HFF-Myc (cell line): ENCODE results near the gene PTPRM.

Experiments used
- DNase-seq: peaks from one replicate; pipeline ENCODE4 v3.0.0-alpha.2; 2011; ENCODE audit warnings: low read depth; ENCODE audit errors: extremely low read depth
- H3K4me3 ChIP-seq: replicated peaks from 2 replicates; pipeline ENCODE4 v1.5.1; 2011; ENCODE audit warnings: low read depth, mild to moderate bottlenecking, control low read depth, low read length
- TF ChIP-seq, protein P1 (sequence below): IDR thresholded peaks from 2 replicates; pipeline ENCODE4 v1.5.1; 2012; ENCODE audit warnings: mild to moderate bottlenecking, low read depth, low read length, control low read depth; ENCODE audit errors: missing control alignments

The PTPRM gene

DNA sequence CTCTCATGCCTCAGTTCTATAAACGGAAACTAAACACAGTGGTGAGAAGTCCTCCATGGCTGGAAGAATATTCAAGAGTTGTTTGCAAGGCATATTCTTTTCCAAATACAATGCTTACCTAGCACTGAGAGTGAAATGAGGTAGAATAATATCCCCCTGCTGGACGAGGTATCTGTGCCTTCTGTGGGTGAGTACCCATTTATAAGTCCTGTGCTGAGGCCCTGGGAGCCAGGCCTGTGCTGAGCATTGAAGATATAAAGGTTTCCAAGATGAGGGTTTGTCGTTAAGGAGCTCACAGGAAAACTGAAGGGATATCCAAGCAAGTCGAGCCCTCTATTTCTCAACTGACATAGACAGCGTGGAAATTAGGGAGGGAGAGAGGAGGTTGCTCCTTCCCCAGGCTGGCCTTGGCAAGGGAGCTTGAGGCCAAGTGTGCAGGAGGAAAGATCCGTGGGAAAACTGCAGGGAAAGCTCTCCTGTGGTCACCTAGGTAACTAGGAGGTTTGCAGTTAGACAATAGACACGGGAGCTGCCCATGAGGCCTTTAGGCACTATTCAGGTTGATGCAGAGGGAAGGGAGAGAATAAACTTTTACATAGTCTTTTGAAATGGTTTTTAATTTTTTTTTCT, 17.6 kb downstream of the PTPRM start:
- no peak for DNase-seq
- no peak overlapping the region for H3K4me3 ChIP-seq
- TF ChIP-seq, protein P1, sequence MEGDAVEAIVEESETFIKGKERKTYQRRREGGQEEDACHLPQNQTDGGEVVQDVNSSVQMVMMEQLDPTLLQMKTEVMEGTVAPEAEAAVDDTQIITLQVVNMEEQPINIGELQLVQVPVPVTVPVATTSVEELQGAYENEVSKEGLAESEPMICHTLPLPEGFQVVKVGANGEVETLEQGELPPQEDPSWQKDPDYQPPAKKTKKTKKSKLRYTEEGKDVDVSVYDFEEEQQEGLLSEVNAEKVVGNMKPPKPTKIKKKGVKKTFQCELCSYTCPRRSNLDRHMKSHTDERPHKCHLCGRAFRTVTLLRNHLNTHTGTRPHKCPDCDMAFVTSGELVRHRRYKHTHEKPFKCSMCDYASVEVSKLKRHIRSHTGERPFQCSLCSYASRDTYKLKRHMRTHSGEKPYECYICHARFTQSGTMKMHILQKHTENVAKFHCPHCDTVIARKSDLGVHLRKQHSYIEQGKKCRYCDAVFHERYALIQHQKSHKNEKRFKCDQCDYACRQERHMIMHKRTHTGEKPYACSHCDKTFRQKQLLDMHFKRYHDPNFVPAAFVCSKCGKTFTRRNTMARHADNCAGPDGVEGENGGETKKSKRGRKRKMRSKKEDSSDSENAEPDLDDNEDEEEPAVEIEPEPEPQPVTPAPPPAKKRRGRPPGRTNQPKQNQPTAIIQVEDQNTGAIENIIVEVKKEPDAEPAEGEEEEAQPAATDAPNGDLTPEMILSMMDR = no peak

DNA sequence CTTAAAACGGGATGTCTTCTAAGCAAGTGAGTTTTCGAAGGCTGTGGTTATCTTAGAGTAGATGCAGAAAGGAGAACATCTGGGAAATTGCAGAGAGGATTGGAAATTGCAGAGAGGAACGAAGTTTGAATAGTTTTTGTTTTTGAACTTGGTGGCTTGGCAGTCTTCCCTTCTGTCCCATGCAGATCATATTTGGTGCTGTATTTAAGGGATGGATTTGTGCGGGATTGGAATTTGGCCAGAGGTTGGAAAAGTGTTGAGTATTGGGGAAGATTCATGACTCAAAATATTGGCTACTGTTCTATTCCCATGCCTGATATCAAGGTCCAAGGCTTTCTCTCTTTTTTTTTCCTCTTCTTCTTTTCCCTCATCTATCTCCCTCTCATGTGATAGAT, 18.2 kb downstream of the PTPRM start:
- TF ChIP-seq, protein P1 = no peak
- H3K4me3 ChIP-seq = no peak overlapping the region
- DNase-seq = no peak

DNA sequence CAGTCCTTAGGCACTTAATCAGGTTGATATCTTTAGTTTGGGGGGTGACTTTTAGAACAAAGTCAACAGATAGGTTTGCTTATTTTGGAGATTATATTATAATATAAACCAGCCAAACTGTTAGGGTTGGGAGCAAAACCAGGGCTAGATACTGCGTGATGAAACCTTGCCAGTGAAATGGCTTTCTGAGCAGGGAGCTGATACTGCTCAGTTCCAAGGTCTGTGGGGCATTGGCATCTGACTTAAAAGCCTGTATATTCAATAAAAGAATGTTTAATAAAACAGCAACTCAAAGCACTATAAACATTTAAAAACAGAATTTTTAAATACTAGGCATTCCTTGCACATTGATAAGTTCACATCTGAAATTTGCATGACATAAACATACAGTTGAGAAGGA, 19.3 kb downstream of the PTPRM start:
- no peak overlapping the region for H3K4me3 ChIP-seq
- DNase-seq = no peak
- TF ChIP-seq, protein P1 = no peak

DNA sequence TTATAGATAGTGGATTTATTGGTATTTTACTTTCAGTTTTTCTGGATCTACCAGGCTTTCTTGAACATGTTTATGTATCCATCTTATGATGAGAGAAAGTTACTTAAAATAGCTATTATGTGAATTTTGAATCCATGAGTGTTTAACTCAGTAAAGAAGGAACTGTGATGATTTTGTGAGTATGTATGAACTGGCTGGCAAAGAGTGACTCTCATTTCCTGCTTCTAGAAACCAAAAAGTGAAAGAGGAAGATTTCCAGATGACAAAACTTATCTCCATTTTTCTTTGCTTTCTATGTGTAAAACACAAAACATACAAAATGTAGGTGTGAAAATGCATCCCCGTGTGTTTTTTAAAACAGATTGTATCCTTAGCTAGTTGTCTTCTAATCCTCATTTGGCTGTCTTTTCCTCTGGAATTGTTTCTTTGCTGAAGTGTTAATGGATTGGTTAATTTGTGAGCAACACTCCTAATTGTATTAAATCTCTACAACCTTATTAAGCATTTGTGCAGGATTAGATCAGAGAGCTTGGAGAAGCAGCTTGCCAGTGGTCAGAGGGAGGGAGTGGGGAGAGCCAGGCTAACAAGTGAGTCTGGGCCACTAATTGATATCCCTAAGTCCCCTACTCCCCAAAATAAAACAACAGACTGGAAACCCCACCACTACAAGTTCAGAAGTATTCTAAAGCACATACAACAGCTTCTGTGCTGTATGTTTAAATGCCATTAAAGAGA, 23.9 kb downstream of the PTPRM start:
- no peak for DNase-seq
- H3K4me3 ChIP-seq = no peak overlapping the region
- TF ChIP-seq, protein P1 = no peak

DNA sequence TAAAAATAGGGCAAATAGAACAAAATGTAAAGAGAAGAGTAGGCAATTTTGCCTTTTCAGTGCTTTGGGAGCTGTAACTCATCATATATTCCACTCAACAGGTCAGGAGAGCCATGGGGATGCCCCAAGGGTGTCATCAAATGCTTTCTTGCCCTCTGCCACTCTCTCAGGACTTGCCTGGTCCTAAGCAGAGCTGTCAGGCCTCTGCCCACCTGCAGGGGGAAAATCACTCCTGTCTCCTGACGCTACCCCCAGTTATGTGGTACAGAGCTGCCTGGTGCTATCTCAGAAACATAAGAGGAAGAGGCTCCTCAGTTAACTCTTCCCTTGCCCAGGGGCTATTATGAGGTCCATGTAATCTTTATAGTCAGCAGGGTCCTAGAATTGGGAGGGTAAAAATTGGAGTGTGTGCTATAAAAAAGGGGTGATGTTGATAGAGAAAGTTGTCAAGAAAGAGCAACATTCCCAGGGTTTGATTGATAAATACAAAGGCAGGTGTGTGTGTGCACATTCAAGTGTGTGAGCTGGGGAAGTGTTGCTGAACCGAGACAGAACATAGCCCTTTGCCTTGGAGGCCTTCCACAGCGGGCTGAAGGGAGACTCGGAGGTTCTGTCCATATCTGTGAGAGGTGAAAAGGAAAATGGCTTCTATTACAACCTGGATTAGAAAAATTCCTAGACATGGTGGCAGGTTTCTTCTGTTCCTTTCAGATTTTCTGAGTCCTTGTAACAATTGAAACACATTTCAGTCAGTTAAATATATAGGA, 25.4 kb downstream of the PTPRM start:
- H3K4me3 ChIP-seq = no peak overlapping the region
- DNase-seq = no peak
- TF ChIP-seq, protein P1 = no peak

DNA sequence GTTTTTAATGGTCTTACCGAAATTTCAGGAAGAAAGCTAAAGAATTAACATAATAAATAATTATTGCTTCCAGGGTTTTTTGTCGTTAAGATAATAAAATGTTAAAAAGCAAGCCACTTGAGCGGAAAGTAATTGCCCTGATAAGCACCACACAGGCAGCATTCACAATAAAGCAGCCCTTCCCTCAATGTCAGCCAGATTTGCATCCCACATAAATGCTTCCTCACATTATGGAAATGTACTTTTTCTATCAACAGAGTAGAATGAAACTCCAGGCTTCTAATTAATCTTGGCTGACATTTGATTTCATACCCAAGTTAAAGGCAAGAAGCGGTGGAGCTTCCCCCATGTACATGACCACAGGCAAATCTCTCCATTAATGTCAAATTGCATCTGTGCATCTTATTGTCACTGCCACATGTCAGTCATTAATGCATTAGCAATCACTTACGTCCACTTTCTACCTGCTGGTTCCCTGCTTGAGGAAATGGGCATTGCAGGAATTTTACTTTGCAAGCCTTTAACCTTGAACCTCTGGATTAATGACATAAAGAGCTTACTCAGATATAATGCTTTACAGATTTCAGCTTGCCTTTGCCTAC, 26.2 kb downstream of the PTPRM start:
- no peak overlapping the region for H3K4me3 ChIP-seq
- TF ChIP-seq, protein P1 = no peak
- DNase-seq = no peak
